ENCODE data around the gene BHLHE41. TPM values are rescaled to one million over a fixed set of nuclear protein-coding genes. Genes with fewer than 3 reads are reported as not detected.
A peak's percentile ranks its signal among the peaks of the same experiment; 100 is the strongest.

Gene BHLHE41
- total RNA-seq, 1 donor from 2014 or later = 33.4 TPM

- Histone ChIP-seq H3K4me1 (peaks cover 71% of the 10 kb centered on the region), H3K9me3 (replicated peaks) (no peaks in the 10 kb centered on the region), H3K36me3 (no peaks in the 10 kb centered on the region), H3K27ac (replicated peaks) (peak overlapping the region; percentile 94), H3K4me3 (peak overlapping the region; percentile 70), H3K27me3 (ENCODE audit: low read depth) (no peaks in the 10 kb centered on the region)
- peak; percentile 34 for TF ChIP-seq CTCF (IDR thresholded peaks at IDR 0.05; ENCODE audit: borderline replicate concordance)
- peak; percentile 63 for DNase-seq
- intact Hi-C loops (cut with micrococcal nuclease) = loop anchor here (10.0 kb wide), 1 partner anchor 72 kb away; the partner anchor contains the start of gene SSPN
Measured at GRCh38 chr12:26122681-26123481, 2.0 kb downstream of the BHLHE41 start.

GRCh38 chr12:26122061-26122680 is 2.7 kb downstream of the BHLHE41 start:
- Histone ChIP-seq H3K27me3 (ENCODE audit: low read depth) (no peaks in the 10 kb centered on the region), H3K4me1 (peaks cover 74% of the 10 kb centered on the region), H3K27ac (replicated peaks) (peak overlapping the region; percentile 94), H3K36me3 (no peaks in the 10 kb centered on the region), H3K4me3 (peak overlapping the region; percentile 70), H3K9me3 (replicated peaks) (no peaks in the 10 kb centered on the region)
- peak; percentile 40 for DNase-seq
- no peak for TF ChIP-seq CTCF (IDR thresholded peaks at IDR 0.05; ENCODE audit: borderline replicate concordance)
- intact Hi-C loops (cut with micrococcal nuclease) = loop anchor here (10.0 kb wide), 1 partner anchor 73 kb away; the partner anchor contains the start of gene SSPN

- Histone ChIP-seq H3K36me3 (no peaks in the 10 kb centered on the region), H3K27me3 (ENCODE audit: low read depth) (no peaks in the 10 kb centered on the region), H3K4me3 (peak overlapping the region; percentile 70), H3K4me1 (peaks cover 75% of the 10 kb centered on the region), H3K27ac (replicated peaks) (peak overlapping the region; percentile 94), H3K9me3 (replicated peaks) (no peaks in the 10 kb centered on the region)
- intact Hi-C loops (cut with micrococcal nuclease) = loop anchor here (10.0 kb wide), 1 partner anchor 73 kb away; the partner anchor contains the start of gene SSPN
- no peak for TF ChIP-seq CTCF (IDR thresholded peaks at IDR 0.05; ENCODE audit: borderline replicate concordance)
- no peak for DNase-seq
Measured at GRCh38 chr12:26121323-26122060, 3.3 kb downstream of the BHLHE41 start.

GRCh38 chr12:26120561-26121274 is 4.1 kb downstream of the BHLHE41 start:
- peak overlapping the region; percentile 94 for H3K27ac ChIP-seq (replicated peaks)
- H3K27me3 ChIP-seq (ENCODE audit: low read depth) = no peaks in the 10 kb centered on the region
- intact Hi-C loops (cut with micrococcal nuclease) = loop anchor here (10.0 kb wide), 1 partner anchor 74 kb away; the partner anchor contains the start of gene SSPN
- H3K36me3 ChIP-seq = no peaks in the 10 kb centered on the region
- no peaks in the 10 kb centered on the region for H3K9me3 ChIP-seq (replicated peaks)
- TF ChIP-seq CTCF (IDR thresholded peaks at IDR 0.05; ENCODE audit: borderline replicate concordance) = no peak
- DNase-seq = no peak
- peak overlapping the region; percentile 70 for H3K4me3 ChIP-seq
- H3K4me1 ChIP-seq = peaks cover 73% of the 10 kb centered on the region

All from left ventricle myocardium inferior (tissue), 1 donor.